H9 (cell line): Measurements from ENCODE around the gene DTNB. TPM values are rescaled to one million over a fixed set of nuclear protein-coding genes. Genes with fewer than 3 reads are reported as not detected.

Experiments used
- DNase-seq: peaks from one replicate; pipeline ENCODE4 v3.0.0-alpha.2; 2017
- H2AFZ ChIP-seq: one replicate; pipeline ENCODE4 v1.6.1; 2013; ENCODE audit warnings: mild to moderate bottlenecking, low read length, control low read depth, moderate library complexity
- H2AK5ac ChIP-seq: 2 replicates; pipeline ENCODE4 v1.6.1; 2013; ENCODE audit warnings: low read length, control low read depth, mixed read lengths; ENCODE audit not compliant: insufficient read length
- H2BK120ac ChIP-seq: one replicate; pipeline ENCODE4 v1.6.1; 2013; ENCODE audit warnings: low read depth, mild to moderate bottlenecking, low read length, control low read depth, inconsistent platforms; ENCODE audit not compliant: poor library complexity, severe bottlenecking
- H2BK12ac ChIP-seq: 2 replicates; pipeline ENCODE4 v1.6.1; 2013; ENCODE audit warnings: low read length, control low read depth, mixed read lengths, low read depth; ENCODE audit not compliant: insufficient read length
- H2BK15ac ChIP-seq: 2 replicates; pipeline ENCODE4 v1.6.1; 2013; ENCODE audit warnings: low read depth, low read length, control low read depth
- H2BK20ac ChIP-seq: one replicate; pipeline ENCODE4 v1.6.1; 2013; ENCODE audit warnings: low read depth, mild to moderate bottlenecking, low read length, control low read depth, inconsistent platforms; ENCODE audit not compliant: poor library complexity, severe bottlenecking
- H2BK5ac ChIP-seq: 2 replicates; pipeline ENCODE4 v1.6.1; 2013; ENCODE audit warnings: low read length, control low read depth, mixed read lengths; ENCODE audit not compliant: insufficient read length
- H3K14ac ChIP-seq: 2 replicates; pipeline ENCODE4 v1.6.1; 2013; ENCODE audit warnings: low read length, control low read depth; ENCODE audit not compliant: insufficient read depth
- H3K18ac ChIP-seq: 2 replicates; pipeline ENCODE4 v1.6.1; 2013; ENCODE audit warnings: low read depth, mild to moderate bottlenecking, mixed read lengths, low read length, control low read depth; ENCODE audit not compliant: insufficient read length
- H3K23ac ChIP-seq: 2 replicates; pipeline ENCODE4 v1.6.1; 2013; ENCODE audit warnings: low read length, control low read depth, mixed read lengths, low read depth; ENCODE audit not compliant: insufficient read length
- H3K23me2 ChIP-seq: 2 replicates; pipeline ENCODE4 v1.6.1; 2013; ENCODE audit warnings: low read depth, mild to moderate bottlenecking, mixed read lengths, low read length, control low read depth; ENCODE audit not compliant: insufficient read length, poor library complexity, severe bottlenecking
- H3K27ac ChIP-seq: 2 replicates; pipeline ENCODE4 v1.5.1; 2013; ENCODE audit warnings: low read length, control low read depth, mixed read lengths, low read depth; ENCODE audit not compliant: insufficient read length
- H3K27me3 ChIP-seq: 2 replicates; pipeline ENCODE4 v1.6.1; 2013; ENCODE audit warnings: low read length, control low read depth, inconsistent platforms; ENCODE audit not compliant: insufficient read depth
- H3K4ac ChIP-seq: 2 replicates; pipeline ENCODE4 v1.6.1; 2013; ENCODE audit warnings: low read depth, mild to moderate bottlenecking, control low read depth, inconsistent platforms, low read length, moderate library complexity
- H3K4me1 ChIP-seq: 2 replicates; pipeline ENCODE4 v1.6.1; 2013; ENCODE audit warnings: low read length, control low read depth, inconsistent platforms; ENCODE audit not compliant: insufficient read depth
- H3K4me2 ChIP-seq: 2 replicates; pipeline ENCODE4 v1.6.1; 2013; ENCODE audit warnings: low read length, control low read depth, mixed read lengths; ENCODE audit not compliant: insufficient read length, insufficient read depth
- H3K56ac ChIP-seq: 2 replicates; pipeline ENCODE4 v1.6.1; 2013; ENCODE audit warnings: low read depth, mild to moderate bottlenecking, mixed read lengths, low read length, control low read depth; ENCODE audit not compliant: insufficient read length
- H3K79me1 ChIP-seq: 2 replicates; pipeline ENCODE4 v1.6.1; 2013; ENCODE audit warnings: low read depth, mild to moderate bottlenecking, moderate library complexity, low read length, control low read depth, inconsistent platforms; ENCODE audit not compliant: insufficient read depth, poor library complexity, severe bottlenecking
- H3K79me2 ChIP-seq: 2 replicates; pipeline ENCODE4 v1.6.1; 2013; ENCODE audit warnings: low read length, control low read depth, inconsistent platforms; ENCODE audit not compliant: insufficient read depth
- H3K9ac ChIP-seq: 2 replicates; pipeline ENCODE4 v1.6.1; 2013; ENCODE audit warnings: low read length, control low read depth, mixed read lengths; ENCODE audit not compliant: insufficient read length; ENCODE audit errors: extremely low read depth
- H3K9me3 ChIP-seq: one replicate; pipeline ENCODE4 v1.6.1; 2013; ENCODE audit warnings: low read depth, low read length, inconsistent platforms; ENCODE audit not compliant: control insufficient read depth
- H3T11ph ChIP-seq: one replicate; pipeline ENCODE4 v1.6.1; 2013; ENCODE audit warnings: mild to moderate bottlenecking, low read length, control low read depth, inconsistent platforms
- H4K20me1 ChIP-seq: one replicate; pipeline ENCODE4 v1.6.1; 2013; ENCODE audit not compliant: control insufficient read depth, insufficient read length, insufficient read depth
- H4K5ac ChIP-seq: 2 replicates; pipeline ENCODE4 v1.6.1; 2013; ENCODE audit warnings: low read depth, mild to moderate bottlenecking, mixed read lengths, low read length, control low read depth; ENCODE audit not compliant: insufficient read length
- H4K8ac ChIP-seq: replicated peaks from 2 replicates; pipeline ENCODE4 v1.6.1; 2013; ENCODE audit warnings: low read length, control low read depth, mixed read lengths, low read depth; ENCODE audit not compliant: insufficient read length
- H4K91ac ChIP-seq: 2 replicates; pipeline ENCODE4 v1.6.1; 2013; ENCODE audit warnings: low read depth, mild to moderate bottlenecking, moderate library complexity, mixed read lengths, low read length, control low read depth; ENCODE audit not compliant: insufficient read length
- H3K27ac Mint-ChIP-seq, 3 experiments: 2 replicates in 2 of 3; 3 replicates in 1 of 3; pipeline ENCODE4 v1.8.0; 2020 to 2021; ENCODE audit warnings: mixed read lengths in 3 of 3, mild to moderate bottlenecking in 1 of 3, moderate library complexity in 1 of 3
- H3K27me3 Mint-ChIP-seq: 2 replicates; pipeline ENCODE4 v1.8.0; 2021; ENCODE audit warnings: low read depth, mild to moderate bottlenecking, moderate library complexity, mixed read lengths
- H3K36me3 Mint-ChIP-seq, 3 experiments: 2 replicates in 2 of 3; 3 replicates in 1 of 3; pipeline ENCODE4 v1.8.0; 2020 to 2021; ENCODE audit warnings: low read depth in 3 of 3, mixed read lengths in 3 of 3; ENCODE audit not compliant: insufficient read depth in 1 of 3
- H3K4me1 Mint-ChIP-seq, 2 experiments: 2 replicates each; pipeline ENCODE4 v1.8.0; 2020; ENCODE audit warnings: mixed read lengths in 2 of 2
- H3K4me3 Mint-ChIP-seq, 2 experiments: 2 replicates in 1 of 2; 3 replicates in 1 of 2; pipeline ENCODE4 v1.8.0; 2020 to 2021; ENCODE audit warnings: mild to moderate bottlenecking in 2 of 2, mixed read lengths in 2 of 2, moderate library complexity in 1 of 2
- H3K9me3 Mint-ChIP-seq, 2 experiments: 2 replicates in 1 of 2; 3 replicates in 1 of 2; pipeline ENCODE4 v1.8.0; 2020; ENCODE audit warnings: mild to moderate bottlenecking in 2 of 2, mixed read lengths in 2 of 2, moderate library complexity in 1 of 2
- CTCF ChIP-seq: fragments of 200-600 bp; sonication (generic); conservative IDR thresholded peaks from 3 replicates; pipeline ENCODE4 v1.8.0; 2021; ENCODE audit warnings: antibody characterized with exemption, mild to moderate bottlenecking
- WGBS: extraction: QIAGEN DNeasy Blood & Tissue Kit; methylation state at CpG from one replicate; pipeline ENCODE4 v1.1.7; 2013; ENCODE audit warnings: missing lambda C conversion rate, low lambda C conversion rate, mixed read lengths; ENCODE audit not compliant: insufficient read length; ENCODE audit errors: extremely low coverage; 5-methylcytosine and 5-hydroxymethylcytosine counted together
- total RNA-seq: library from RNA; stranded (reverse); gene quantifications from 2 replicates; pipeline ENCODE4 v1.2.1, GENCODE V29; 2021

DTNB gene
- total RNA-seq, 1 experiment from 2014 or later, result 26.7 TPM

- Histone ChIP-seq H3K9me3 (no peaks in the 10 kb centered on the region), H3K4me2 (no peak overlapping the region), H3K4me1 (no peaks in the 10 kb centered on the region; the same call in 1 of the 2 replicates), H4K20me1 (no peaks in the 10 kb centered on the region), H3T11ph (no peak overlapping the region), H4K91ac (no peak overlapping the region), H3K56ac (no peak overlapping the region), H2BK20ac (no peak overlapping the region), H3K27me3 (peaks cover 2% of the 10 kb centered on the region; the same call in 1 of the 2 replicates), H3K79me2 (no peaks in the 10 kb centered on the region), H3K27ac (no peak overlapping the region), H2AK5ac (no peak overlapping the region), H2BK120ac (no peak overlapping the region), H3K4ac (no peak overlapping the region), H4K5ac (no peak overlapping the region), H3K9ac (no peak overlapping the region), H3K18ac (no peak overlapping the region), H3K14ac (no peak overlapping the region; the same call in 1 of the 2 replicates), H2BK15ac (no peak overlapping the region), H3K23ac (no peak overlapping the region), H3K23me2 (no peaks in the 10 kb centered on the region), H4K8ac (no peak overlapping the region), H2AFZ (no peak overlapping the region), H2BK5ac (no peak overlapping the region), H3K79me1 (no peaks in the 10 kb centered on the region), H2BK12ac (no peak overlapping the region)
- no peaks in the 10 kb centered on the region for H3K36me3 Mint-ChIP-seq
- H3K4me1 Mint-ChIP-seq, result peaks cover 21 to 24% of the 10 kb centered on the region in 2 experiments
- no peak for DNase-seq
- WGBS, result no CpG with 5 or more reads among the region's 7 CpGs
- H3K4me3 Mint-ChIP-seq, result no peak overlapping the region
- no peak for TF ChIP-seq CTCF
- H3K27me3 Mint-ChIP-seq, result peaks cover 72% of the 10 kb centered on the region
- no peaks in the 10 kb centered on the region for H3K9me3 Mint-ChIP-seq
- no peak overlapping the region for H3K27ac Mint-ChIP-seq
Observed at GRCh38 chr2:25363733-25364132, 309.6 kb downstream of the DTNB start.
